SK-N-SH (cell line): ENCODE data around the gene IGFALS. TPM values are rescaled to one million over a fixed set of nuclear protein-coding genes. Genes with fewer than 3 reads are reported as not detected.

Source experiments
- CTCF ChIA-PET: fragments of 300-600, 350-600 bp; formaldehyde crosslinking; extraction: SDS; loops from one replicate; lab custom pipeline; 2021; lab: Yijun Ruan, JAX
- POLR2A ChIA-PET: fragments of 350-600 bp; sonication (Branson Sonifier 250); formaldehyde crosslinking; extraction: SDS; loops from one replicate; lab custom pipeline; 2020; ENCODE audit warnings: antibody characterized with exemption, inconsistent platforms; lab: Yijun Ruan, JAX
- DNase-seq: peaks from one replicate; pipeline ENCODE4 v3.0.0; 2012
- H2AFZ ChIP-seq: fragments of 200-600 bp; sonication (generic); 2 replicates; pipeline ENCODE4 v1.8.1; 2016; ENCODE audit warnings: antibody characterized with exemption, mild to moderate bottlenecking, low read depth
- H3F3A ChIP-seq: fragments of 200-600 bp; sonication (generic); replicated peaks from 2 replicates; pipeline ENCODE3; 2016; ENCODE audit warnings: antibody characterized with exemption, mild to moderate bottlenecking; ENCODE audit not compliant: insufficient read depth
- H3K27ac ChIP-seq, 2 experiments: fragments of 200-500 bp in 1 of 2; fragments of 200-600 bp in 1 of 2; sonication (Bioruptor generic) in 1 of 2; sonication (generic), shearing (Covaris generic) in 1 of 2; 2 replicates each; pipeline versions ENCODE4 v1.5.1 to v1.6.1; 2014 to 2016; ENCODE audit warnings: low read depth in 2 of 2, inconsistent platforms in 1 of 2, low read length in 1 of 2, mild to moderate bottlenecking in 1 of 2, mixed read lengths in 1 of 2
- H3K27me3 ChIP-seq: fragments of 200-600 bp; sonication (generic), shearing (Covaris generic); 2 replicates; pipeline ENCODE4 v1.6.1; 2016; ENCODE audit warnings: mixed run types; ENCODE audit not compliant: insufficient read depth
- H3K36me3 ChIP-seq, 2 experiments: fragments of 200-500 bp in 1 of 2; fragments of 200-600 bp in 1 of 2; sonication (Bioruptor generic) in 1 of 2; sonication (generic) in 1 of 2; replicated peaks in 1 of 2; 2 replicates each; pipeline versions ENCODE3 to v1.5.1; 2014 to 2016; ENCODE audit warnings: low read length in 1 of 2, mild to moderate bottlenecking in 1 of 2; ENCODE audit not compliant: insufficient read depth in 2 of 2, control insufficient read depth in 1 of 2
- H3K4me1 ChIP-seq, 2 experiments: fragments of 200-500 bp in 1 of 2; fragments of 200-600 bp in 1 of 2; sonication (Bioruptor generic) in 1 of 2; sonication (generic), shearing (Covaris generic) in 1 of 2; 2 replicates each; pipeline versions ENCODE4 v1.5.1 to v1.6.1; 2014 to 2016; ENCODE audit warnings: low read depth in 1 of 2, low read length in 1 of 2, mixed run types in 1 of 2; ENCODE audit not compliant: insufficient read depth in 2 of 2, control insufficient read depth in 1 of 2
- H3K4me2 ChIP-seq: fragments of 200-600 bp; sonication (generic), shearing (Covaris generic); 2 replicates; pipeline ENCODE4 v1.6.1; 2017; ENCODE audit warnings: mixed run types
- H3K4me3 ChIP-seq, 2 experiments: fragments of 200-500 bp in 1 of 2; fragments of 200-600 bp in 1 of 2; sonication (Bioruptor generic) in 1 of 2; sonication (generic), shearing (Covaris generic) in 1 of 2; 2 replicates each; pipeline versions ENCODE4 v1.5.1 to v1.8.1; 2014 to 2016; ENCODE audit warnings: low read depth in 2 of 2, inconsistent platforms in 1 of 2, low read length in 1 of 2, mild to moderate bottlenecking in 1 of 2, mixed read lengths in 1 of 2, moderate library complexity in 1 of 2
- H3K79me2 ChIP-seq: fragments of 200-600 bp; sonication (generic); 2 replicates; pipeline ENCODE4 v1.8.1; 2017; ENCODE audit warnings: mild to moderate bottlenecking; ENCODE audit not compliant: insufficient read depth
- H3K9ac ChIP-seq: fragments of 200-600 bp; sonication (generic); 2 replicates; pipeline ENCODE4 v1.6.1; 2017; ENCODE audit warnings: mixed run types
- H3K9me2 ChIP-seq: fragments of 200-600 bp; sonication (generic); 2 replicates; pipeline ENCODE4 v1.6.1; 2017; ENCODE audit warnings: mixed run types
- H3K9me3 ChIP-seq: fragments of 200-600 bp; sonication (generic); 2 replicates; pipeline ENCODE4 v1.6.1; 2017; ENCODE audit warnings: mixed run types, mild to moderate bottlenecking, moderate library complexity
- H4K20me1 ChIP-seq: fragments of 200-600 bp; sonication (generic); 2 replicates; pipeline ENCODE4 v1.6.1; 2017; ENCODE audit warnings: mild to moderate bottlenecking, mixed run types; ENCODE audit not compliant: insufficient read depth
- WGBS: methylation state at CpG from one replicate; pipeline ENCODE4 v1.1.6; 2017; ENCODE audit warnings: low lambda C conversion rate; 5-methylcytosine and 5-hydroxymethylcytosine counted together
- polyA plus RNA-seq, 3 experiments: library from polyadenylated mRNA; depleted of rRNA; stranded (reverse); fragments of >200 nt; gene quantifications; 2 replicates each; pipeline ENCODE4 v1.2.3, GENCODE V29; 2012
- TF ChIP-seq, protein P1 (sequence below): IDR thresholded peaks from 2 replicates; pipeline ENCODE4 v1.4.0; 2012; ENCODE audit warnings: low read depth
- TF ChIP-seq, protein P2 (sequence below): IDR thresholded peaks from 2 replicates; pipeline ENCODE4 v1.6.1; 2012; ENCODE audit warnings: mild to moderate bottlenecking, low read depth, low read length, moderate library complexity
- TF ChIP-seq, protein P3 (sequence below): fragments of 150-350 bp; IDR thresholded peaks from 2 replicates; pipeline ENCODE4 v1.6.1; 2017; ENCODE audit warnings: antibody characterized with exemption, low read length, low read depth, borderline replicate concordance

Gene IGFALS
- polyA plus RNA-seq, 1 of the 3 experiments (the other 2 are of a cell fraction), result 0.02 TPM

DNA sequence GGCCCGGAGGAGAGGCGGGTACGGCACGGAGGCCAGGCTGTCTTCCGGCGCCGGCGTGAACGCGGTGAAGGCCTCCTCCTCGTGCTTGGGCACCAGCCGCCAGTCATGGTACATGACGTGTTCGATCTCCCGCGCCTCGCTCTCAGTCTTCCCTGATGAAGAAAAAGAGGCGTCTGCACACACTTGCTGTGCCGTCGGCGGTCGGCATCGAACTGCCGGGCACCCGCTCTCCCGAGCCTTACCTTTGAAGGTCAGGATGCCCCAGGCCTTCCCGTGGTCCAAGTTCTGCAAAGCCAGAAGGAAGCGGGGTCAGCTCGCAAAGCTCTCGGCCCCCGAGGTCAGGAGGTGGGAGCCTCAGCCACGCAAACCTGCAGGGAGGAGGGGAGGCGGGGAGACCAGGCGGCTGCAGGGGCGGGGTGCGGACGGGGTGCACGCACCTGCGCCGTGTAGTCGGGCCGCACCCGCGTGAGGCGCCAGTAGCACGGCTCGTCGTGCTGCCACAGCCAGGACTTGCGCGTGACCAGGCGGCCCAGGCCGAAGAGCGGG lies 21.1 kb downstream of the IGFALS start, which contains the start of gene EME2:
Gene EME2, plus strand, starts transcription at position 449 of the 546 bp plus-strand sequence. CDS start 418 bp downstream, outside the sequence.
- Histone ChIP-seq H3K36me3 (peaks cover 6 to 41% of the 10 kb centered on the region in 2 experiments), H3K27me3 (no peaks in the 10 kb centered on the region), H3K27ac (peak within 1 kb of the TSS; percentile 78 to 92)
- TF ChIP-seq, protein P1, sequence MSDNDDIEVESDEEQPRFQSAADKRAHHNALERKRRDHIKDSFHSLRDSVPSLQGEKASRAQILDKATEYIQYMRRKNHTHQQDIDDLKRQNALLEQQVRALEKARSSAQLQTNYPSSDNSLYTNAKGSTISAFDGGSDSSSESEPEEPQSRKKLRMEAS, result 0 out of 2 replicates have a peak, but pooled peaks have one; percentile 18
- TF ChIP-seq, protein P2, sequence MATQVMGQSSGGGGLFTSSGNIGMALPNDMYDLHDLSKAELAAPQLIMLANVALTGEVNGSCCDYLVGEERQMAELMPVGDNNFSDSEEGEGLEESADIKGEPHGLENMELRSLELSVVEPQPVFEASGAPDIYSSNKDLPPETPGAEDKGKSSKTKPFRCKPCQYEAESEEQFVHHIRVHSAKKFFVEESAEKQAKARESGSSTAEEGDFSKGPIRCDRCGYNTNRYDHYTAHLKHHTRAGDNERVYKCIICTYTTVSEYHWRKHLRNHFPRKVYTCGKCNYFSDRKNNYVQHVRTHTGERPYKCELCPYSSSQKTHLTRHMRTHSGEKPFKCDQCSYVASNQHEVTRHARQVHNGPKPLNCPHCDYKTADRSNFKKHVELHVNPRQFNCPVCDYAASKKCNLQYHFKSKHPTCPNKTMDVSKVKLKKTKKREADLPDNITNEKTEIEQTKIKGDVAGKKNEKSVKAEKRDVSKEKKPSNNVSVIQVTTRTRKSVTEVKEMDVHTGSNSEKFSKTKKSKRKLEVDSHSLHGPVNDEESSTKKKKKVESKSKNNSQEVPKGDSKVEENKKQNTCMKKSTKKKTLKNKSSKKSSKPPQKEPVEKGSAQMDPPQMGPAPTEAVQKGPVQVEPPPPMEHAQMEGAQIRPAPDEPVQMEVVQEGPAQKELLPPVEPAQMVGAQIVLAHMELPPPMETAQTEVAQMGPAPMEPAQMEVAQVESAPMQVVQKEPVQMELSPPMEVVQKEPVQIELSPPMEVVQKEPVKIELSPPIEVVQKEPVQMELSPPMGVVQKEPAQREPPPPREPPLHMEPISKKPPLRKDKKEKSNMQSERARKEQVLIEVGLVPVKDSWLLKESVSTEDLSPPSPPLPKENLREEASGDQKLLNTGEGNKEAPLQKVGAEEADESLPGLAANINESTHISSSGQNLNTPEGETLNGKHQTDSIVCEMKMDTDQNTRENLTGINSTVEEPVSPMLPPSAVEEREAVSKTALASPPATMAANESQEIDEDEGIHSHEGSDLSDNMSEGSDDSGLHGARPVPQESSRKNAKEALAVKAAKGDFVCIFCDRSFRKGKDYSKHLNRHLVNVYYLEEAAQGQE, result no peak
- TF ChIP-seq, all 33 proteins: peak for 1
- H3K4me2 ChIP-seq, result peak within 1 kb of the TSS; percentile 95
- peaks cover 11% of the 10 kb centered on the region for H3F3A ChIP-seq
- 0 out of 2 replicates have a peak, but pooled peaks cover 11% of the 10 kb centered on the region for H4K20me1 ChIP-seq
- peak within 1 kb of the TSS; percentile 90 to 91 for H3K4me3 ChIP-seq
- H2AFZ ChIP-seq, result no peak within 1 kb of the TSS
- DNase-seq, result peak; percentile 52
- peaks cover 0 to 32% of the 10 kb centered on the region in 2 experiments; a peak in 2 of 4 replicates for H3K4me1 ChIP-seq
- WGBS, result 2% methylated on average over 33 of the region's 53 CpGs
- peak within 1 kb of the TSS; percentile 93 for H3K9ac ChIP-seq
- H3K9me2 ChIP-seq, result no peaks in the 10 kb centered on the region
- CTCF ChIA-PET, result interaction anchor here (0.6 to 4.4 kb wide), 9 partner anchors 9 to 410 kb away, joined by 3 to 40 read pairs (median 3); partner anchors contain the start of genes FAHD1, HAGH, MAPK8IP3 and NUBP2
- no peaks in the 10 kb centered on the region for H3K9me3 ChIP-seq
- H3K79me2 ChIP-seq, result peaks cover 31% of the 10 kb centered on the region
- POLR2A ChIA-PET, result interaction anchor here (0.6 to 3.8 kb wide), 5 partner anchors 10 to 382 kb away, joined by 3 to 24 read pairs (median 5); partner anchors contain the start of genes JPT2, MAPK8IP3, NUBP2 and SPSB3

DNA sequence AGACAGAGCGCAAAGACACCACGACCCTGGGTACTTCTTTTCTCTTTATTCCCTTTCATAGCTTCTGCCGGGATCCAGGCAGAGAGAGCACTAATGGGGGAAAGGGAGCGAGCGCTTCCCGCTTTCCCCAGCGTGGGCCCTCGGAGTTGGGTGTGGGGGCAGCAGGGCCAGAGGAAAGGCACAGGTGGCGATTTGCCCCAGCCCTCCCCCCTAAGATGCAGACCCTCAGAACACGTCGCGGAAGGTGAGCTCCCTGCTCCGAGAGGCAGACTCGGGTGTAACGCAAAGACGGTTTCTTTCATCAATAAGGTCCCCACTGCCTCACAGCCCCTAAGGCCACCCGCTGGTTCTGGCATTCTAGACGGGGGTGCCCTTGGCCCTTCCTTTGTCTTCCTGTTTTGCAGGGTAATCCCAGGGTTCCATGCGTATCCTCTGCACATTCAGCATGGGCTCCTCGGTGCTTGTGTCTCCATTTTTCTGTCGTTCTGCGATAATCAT lies 21.6 kb downstream of the IGFALS start:
- ChIA-PET CTCF (interaction anchor here (0.6 to 4.4 kb wide), 4 partner anchors 9 to 887 kb away, joined by 3 to 40 read pairs (median 8); partner anchors contain the start of genes MAPK8IP3, NUBP2 and SPSB3), POLR2A (interaction anchor here (1.2 to 3.8 kb wide), 3 partner anchors 10 to 200 kb away, joined by 5 to 24 read pairs (median 5); partner anchors contain the start of genes JPT2, NUBP2, SPSB3 and TBL3)
- H3K9ac ChIP-seq, result peak overlapping the region; percentile 93; the same call in 1 of the 2 replicates
- peaks cover 11% of the 10 kb centered on the region for H3F3A ChIP-seq
- no peaks in the 10 kb centered on the region for H3K9me3 ChIP-seq
- 17% methylated on average over 20 of the region's 22 CpGs for WGBS
- H2AFZ ChIP-seq, result no peak overlapping the region
- no peak for DNase-seq
- peaks cover 6 to 41% of the 10 kb centered on the region in 2 experiments for H3K36me3 ChIP-seq
- peaks cover 31% of the 10 kb centered on the region for H3K79me2 ChIP-seq
- TF ChIP-seq, protein P1, result 0 out of 2 replicates have a peak, but pooled peaks have one; percentile 3
- TF ChIP-seq, protein P3, sequence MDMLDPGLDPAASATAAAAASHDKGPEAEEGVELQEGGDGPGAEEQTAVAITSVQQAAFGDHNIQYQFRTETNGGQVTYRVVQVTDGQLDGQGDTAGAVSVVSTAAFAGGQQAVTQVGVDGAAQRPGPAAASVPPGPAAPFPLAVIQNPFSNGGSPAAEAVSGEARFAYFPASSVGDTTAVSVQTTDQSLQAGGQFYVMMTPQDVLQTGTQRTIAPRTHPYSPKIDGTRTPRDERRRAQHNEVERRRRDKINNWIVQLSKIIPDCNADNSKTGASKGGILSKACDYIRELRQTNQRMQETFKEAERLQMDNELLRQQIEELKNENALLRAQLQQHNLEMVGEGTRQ, result no peak
- H4K20me1 ChIP-seq, result 0 out of 2 replicates have a peak, but pooled peaks cover 11% of the 10 kb centered on the region
- peak overlapping the region; percentile 95 for H3K4me2 ChIP-seq
- peaks cover 0 to 32% of the 10 kb centered on the region in 2 experiments; a peak in 2 of 4 replicates for H3K4me1 ChIP-seq
- H3K9me2 ChIP-seq, result no peaks in the 10 kb centered on the region
- H3K4me3 ChIP-seq, result peak overlapping the region; percentile 90 to 91
- no peaks in the 10 kb centered on the region for H3K27me3 ChIP-seq
- H3K27ac ChIP-seq, result peak overlapping the region; percentile 78 to 92; a peak in 3 of 4 replicates
